HG03066 (cell line): ENCODE data around the gene ERGIC1.
A peak's percentile ranks its signal among the peaks of the same experiment; 100 is the strongest.

Experiments
- ATAC-seq: cut with Tn5 transposase; IDR thresholded peaks from one replicate; pipeline ENCODE4 v1.9.1; 2021; ENCODE audit warnings: low read depth; ENCODE audit not compliant: unreplicated experiment

ERGIC1 gene

DNA sequence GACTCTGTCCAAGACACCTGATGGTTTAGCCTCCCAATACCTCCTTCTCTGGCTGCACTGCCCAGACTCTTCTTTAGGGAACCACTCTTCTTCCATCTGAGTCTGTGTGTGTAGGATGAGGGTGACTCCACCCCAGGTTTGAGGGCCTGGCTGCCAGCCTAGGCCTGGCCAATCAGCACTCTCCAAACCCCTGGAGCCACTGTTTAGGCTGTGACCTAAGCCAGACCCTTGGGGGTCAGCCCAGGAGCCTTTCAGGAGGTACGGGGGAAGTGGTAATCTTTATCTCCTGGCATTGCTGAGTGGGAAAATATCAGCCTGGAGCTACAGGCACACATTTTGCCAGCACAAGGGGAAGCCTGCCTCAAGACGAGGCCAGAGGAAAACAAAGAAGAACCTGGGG lies 6.2 kb upstream of the ERGIC1 start:
- ATAC-seq, result no peak

DNA sequence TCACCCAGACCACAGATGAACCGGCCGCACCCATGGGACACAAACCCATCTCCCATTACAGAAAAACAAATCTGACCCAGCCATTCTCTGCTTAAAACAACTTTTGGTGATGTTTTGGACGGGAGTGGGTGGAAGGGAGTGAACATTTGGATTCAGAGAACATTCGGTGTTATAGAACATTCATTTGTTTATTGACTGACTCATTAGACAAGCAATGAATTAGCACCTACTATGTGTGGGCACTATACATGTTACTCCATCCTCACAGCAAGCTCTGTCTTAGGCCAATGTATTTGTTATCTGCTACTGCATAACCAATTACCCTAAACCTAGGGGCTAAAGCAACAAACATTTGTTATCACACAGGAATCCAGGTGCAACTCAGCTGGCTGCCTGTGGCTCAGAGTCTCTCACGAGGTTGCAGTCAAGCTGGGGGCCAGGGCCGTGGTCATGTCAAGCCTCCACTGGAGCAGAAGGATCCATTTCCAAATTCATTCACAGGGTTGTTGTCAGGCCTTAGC lies 5.1 kb upstream of the ERGIC1 start:
- ATAC-seq, result no peak

GRCh38 chr5:172830275-172830799 lies 3.7 kb upstream of the ERGIC1 start:
- ATAC-seq, result no peak

- ATAC-seq, result no peak
Measured at GRCh38 chr5:172830876-172831662, 3.0 kb upstream of the ERGIC1 start.

DNA sequence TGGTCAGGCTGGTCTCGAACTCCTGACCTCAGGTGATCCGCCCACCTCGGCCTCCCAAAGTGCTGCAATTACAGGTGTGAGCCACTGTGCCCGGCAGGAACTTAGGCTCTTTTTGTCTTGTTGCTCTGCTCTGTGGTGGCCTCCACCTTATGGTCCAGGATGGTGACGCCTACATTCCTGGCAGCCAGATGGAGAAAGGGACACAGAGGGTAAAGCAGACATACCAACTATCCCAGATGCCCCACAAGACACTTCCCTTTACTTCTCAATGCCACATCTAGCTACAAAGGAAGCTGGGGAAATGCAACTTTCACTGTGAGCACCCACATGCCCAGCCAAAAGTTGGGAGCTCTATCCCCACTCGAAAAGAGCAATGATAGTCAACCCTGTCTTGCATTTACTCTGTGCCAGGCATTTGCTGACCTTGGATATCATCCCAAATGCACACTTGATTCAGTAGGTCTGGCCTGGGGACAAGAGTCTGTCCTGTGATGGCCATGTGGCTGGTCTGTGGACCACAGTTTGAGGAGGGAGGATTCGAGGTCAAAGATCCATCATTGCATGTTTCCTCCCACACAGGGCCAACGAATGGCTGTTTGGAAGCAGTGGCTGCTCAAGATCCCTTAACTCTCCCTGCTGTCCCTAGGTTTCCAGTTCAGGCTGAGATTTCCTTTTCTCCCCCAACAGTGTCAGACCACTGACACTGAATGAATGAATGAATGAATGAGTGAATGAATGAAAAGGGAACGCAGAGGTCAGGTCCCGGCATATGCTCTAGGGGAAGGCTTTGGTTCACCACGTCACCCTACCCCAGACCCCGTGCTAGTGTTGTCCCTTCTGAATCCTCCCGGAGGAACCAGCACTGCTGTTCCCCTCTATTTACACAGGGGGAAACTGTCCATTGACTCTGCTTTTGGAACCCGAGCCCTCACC lies 1.4 kb upstream of the ERGIC1 start:
- ATAC-seq, result no peak

GRCh38 chr5:172833372-172833685 lies 722 bp upstream of the ERGIC1 start:
- no peak for ATAC-seq

DNA sequence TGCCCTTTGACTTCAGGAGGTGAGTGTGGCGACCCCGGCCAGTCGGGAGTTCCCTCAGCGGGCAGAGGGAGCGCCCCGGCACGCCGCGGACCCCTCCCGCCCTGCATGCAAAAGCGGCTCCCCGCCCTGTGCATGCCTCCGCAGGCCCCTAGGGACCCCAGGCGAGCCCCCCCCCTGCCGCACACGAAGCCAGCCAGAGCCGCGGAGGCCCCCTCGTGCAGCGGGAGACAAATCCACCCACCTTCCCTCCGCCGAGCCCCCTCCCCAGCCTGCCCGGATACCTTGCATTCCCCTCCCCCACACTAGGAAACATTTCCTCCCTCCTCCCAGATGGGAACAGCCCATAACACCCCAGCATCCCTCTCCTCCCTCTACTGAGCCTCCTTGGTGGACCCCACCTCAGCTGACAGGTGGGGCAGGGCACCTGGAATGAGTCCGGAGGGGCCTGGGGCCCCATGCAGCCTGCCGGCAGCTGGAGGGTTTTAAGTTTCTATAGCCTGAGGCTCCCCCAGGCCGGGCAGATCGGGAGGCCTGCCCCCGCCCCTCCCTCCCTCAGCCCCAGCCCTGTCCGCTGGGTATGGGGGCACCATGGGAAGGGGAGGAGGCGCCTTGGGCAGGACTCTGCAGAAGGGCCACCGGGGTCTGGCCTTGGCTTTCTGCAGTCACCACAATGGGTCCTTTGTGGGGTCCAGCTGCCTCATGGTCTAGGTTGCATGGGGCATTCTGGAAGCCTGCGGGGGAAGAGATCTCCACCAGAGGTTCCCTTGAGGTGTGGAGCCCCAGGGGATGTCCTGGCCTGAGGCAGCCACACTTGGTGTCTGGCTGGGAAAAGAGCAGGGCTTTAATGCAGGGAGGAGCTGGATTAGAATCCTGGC lies 601 bp downstream of the ERGIC1 start:
- peak; percentile 16 for ATAC-seq

DNA sequence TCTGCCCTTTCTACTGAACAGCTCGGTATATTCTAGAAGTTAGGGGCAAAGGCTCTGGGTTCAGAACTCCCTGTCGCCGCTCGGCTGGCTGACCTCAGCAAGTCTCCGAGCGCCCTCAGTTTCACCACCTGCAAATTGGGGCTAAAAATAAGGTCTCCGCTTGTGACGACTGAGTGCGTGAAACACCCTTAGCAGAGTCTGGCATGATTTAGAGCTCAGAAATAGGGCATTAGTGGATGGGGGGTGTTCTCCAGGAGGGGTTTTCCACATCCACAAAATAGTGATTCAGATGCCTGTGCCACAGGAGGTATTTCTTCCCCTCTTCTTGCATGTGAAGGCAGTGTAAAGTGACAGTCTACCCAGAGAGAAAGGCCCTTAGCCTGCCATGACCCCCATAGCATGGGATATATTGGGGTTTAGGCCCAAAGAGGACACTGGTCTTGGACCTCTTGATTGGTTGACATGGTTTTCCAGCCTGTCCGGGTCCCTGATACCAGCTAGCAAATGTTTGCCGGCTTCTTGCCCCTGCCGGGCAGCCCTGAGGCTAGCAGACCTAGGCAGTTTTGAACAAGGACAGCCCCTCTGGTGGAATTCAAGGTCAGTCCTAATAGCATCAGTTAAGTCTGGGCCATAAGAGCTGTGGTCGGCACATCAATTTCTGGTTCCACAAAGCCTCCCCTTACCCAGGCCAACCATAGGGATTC lies 1.4 kb downstream of the ERGIC1 start:
- peak; percentile 5 for ATAC-seq

- no peak for ATAC-seq
Measured at GRCh38 chr5:172835994-172836356, 1.9 kb downstream of the ERGIC1 start.

DNA sequence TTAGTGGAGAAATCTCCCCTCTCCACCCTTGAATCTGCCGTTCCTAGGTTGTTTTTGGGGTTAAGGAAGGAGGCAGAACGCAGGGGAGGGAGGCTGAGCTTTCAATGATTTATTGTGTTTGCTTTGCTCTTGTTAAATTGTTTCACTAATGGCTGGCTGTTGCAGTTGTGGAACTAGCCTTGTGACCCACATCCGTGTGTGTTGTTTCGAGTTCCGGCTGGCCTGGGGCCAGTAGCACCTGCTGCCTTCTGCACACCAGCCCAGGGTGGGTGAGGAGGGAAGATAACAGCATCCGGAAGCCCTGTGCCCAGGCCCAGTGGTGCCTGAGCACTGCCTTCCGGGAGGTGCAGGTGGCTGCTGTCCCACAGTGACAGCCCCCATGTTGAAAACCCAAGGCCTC lies 3.6 kb downstream of the ERGIC1 start:
- ATAC-seq, result peak; percentile 65

DNA sequence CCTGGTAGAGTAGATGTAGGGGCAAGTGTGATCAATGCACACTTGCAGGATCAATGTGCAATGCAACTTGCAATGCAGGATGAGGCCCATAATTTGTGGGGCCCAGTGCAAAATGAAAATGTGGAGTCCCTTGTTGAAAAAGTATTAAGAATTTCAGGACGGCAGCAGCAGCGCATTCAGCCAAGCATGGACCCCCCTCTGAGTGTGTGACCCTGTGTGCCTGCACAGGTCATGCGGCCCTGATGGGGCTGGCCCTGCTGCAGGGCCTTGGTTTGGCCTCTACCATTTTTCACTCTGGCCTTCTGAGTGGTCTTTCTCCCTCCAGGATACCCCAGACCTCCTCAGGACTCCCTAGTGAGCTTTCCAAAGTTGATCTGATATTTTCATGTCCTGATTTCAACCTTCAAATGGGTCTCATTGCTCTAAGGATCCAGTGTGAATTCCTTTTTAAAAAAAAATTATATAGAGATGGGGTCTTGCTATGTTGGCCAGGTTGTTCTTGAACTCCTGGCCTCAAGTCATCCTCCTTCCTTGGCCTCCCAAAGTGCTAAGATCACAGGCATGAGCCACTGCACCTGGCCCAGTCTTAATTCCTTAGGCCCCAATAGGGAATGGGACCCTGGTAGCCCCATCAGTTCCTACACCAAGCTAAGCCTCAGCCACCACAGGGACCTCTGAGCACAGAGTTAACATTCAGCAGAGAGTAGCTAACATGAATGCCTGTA lies 4.3 kb downstream of the ERGIC1 start:
- no peak for ATAC-seq

DNA sequence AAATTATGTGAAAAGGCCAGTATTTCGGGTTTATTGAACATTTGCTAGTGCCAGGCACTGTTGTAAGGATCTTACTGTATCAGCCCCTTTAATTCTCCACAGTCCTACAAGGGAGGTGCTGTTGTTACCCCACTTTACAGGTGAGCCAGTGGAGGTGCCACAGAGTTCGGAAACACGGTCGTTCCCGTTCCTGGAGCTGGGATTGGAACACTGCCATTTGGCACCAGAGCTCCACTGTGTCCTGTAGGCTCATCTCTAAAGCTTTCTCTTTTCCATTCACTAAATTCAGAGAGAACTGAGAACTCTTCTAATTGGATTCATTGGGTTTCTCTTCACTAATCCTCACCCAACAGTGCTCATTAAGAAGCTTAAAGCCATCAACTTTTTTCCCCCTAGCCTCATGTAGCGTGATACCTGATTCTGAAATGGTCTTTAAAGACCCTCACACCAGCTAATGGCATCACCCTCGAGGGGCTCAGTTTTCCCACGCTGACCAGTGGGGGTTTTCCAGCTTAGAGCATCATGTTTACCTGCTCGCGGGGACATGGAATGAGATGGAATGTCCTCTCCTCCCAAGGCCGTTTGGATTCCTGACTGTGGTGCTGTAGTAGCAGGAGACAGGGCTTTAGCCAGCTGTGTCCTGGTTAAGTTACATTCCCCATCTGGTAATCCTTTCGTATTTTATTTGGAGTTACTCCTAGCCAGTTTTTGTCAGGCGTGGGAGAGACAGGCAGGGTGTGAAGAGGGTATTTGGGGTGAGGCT lies 5.8 kb downstream of the ERGIC1 start:
- no peak for ATAC-seq

DNA sequence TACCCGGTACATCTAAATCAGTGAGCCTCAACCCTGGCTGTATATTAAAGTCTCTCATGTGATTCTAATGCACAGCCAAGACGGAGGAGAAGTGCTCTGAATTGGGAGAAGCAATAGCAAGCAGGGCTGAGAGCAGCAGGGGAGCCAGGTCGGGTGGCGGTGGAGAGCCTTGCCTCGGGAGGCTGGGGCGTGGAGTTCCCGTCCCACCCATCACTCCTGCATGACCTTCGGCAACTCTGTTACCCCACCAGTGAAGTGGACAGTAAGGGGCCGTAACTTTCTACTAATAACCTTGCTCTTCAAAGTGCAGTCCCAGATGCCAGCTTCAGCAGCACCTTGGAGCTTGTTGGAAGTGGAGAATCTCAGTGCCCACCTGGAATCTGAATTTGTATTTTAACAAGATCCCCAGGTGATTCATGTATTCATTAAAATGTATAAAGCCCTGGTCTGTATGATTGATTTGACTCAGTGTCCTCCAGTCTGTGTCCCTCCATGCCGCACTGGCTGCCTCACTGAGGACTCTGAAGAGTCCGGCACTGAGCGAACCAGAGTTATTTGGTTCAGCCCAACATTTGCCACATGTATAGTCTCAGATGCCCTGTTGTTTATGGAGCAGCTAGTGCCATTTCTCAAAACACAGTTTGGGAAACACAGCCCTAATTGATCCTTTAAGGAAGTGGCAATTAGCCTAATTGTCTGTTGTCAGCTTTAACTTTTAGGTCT lies 6.5 kb downstream of the ERGIC1 start:
- ATAC-seq, result no peak

- no peak for ATAC-seq
Measured at GRCh38 chr5:172841256-172841655, 7.2 kb downstream of the ERGIC1 start.

- no peak for ATAC-seq
Measured at GRCh38 chr5:172843825-172844576, 9.9 kb downstream of the ERGIC1 start.

GRCh38 chr5:172844577-172844838 lies 10.5 kb downstream of the ERGIC1 start:
- ATAC-seq, result no peak

DNA sequence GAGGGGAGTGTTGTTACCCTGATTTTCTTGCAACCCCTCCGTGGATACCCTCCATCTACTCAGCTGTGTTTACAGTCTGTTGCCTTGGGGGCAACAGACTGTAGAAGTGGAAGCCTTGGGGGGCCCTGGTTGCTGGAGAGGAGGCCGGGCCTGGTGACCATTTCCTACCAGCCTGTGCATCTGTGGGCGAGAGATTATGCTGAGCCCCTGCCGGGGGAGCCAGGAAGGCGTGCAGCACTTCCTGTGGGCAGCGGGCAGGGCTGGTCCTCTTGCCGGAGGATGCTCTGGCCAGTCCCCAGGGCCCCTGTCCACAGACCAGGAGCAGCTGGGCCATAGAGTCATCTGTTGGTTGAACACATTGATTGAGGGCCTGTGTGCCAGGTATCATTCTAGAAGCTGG lies 11.1 kb downstream of the ERGIC1 start:
- no peak for ATAC-seq
